ENCODE data around the gene PPP1R12A.

Gene PPP1R12A

DNA sequence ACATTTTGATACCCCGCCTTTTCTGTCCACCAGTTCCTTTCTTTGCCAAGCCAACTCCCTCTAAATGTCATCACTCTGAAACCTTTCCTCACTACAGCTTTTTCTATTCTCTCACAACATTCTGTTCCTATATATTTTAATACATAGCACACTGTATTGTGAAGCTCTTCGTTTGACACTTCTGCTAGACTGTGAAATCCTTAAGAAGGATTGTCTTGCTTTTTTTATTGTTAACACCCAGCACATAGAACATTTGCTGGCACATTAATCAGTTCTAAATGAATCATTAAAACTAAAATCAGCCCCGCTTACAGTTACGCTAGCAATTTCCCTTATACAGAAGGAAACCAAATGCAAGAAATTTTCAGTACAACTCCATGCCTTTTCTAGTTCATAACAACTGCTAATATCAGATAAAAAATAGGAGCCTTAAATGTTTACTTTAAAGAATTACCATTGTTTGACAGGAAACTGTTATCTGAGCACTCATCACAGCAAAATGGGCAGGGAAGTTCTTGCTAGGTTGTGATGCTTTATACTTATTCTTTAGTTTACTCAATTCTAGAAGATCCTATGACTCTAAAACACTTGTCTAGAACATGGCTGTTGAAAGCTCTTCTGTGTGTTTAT is 93.5 kb downstream of the PPP1R12A start:
- DNase-seq, result no peak

DNA sequence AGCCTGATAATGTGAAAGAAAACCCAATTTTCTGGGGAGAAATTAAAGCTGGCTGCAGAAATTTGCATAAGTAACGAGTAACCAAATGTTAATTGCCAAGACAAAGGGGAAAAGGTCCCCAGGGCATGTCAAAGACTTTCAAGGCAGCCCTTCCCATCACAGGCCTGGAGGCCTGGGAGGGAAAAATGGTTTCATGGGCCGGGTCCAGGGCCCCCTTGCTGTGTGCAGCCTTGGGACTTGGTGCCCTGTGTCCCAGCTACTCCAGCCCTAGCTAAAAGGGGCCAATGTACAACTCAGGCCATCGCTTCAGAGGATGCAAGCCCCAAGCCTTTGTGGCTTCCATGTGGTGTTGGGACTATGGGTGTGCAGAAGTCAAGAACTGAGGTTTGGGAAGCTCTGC is 96.5 kb downstream of the PPP1R12A start:
- no peak for DNase-seq

DNA sequence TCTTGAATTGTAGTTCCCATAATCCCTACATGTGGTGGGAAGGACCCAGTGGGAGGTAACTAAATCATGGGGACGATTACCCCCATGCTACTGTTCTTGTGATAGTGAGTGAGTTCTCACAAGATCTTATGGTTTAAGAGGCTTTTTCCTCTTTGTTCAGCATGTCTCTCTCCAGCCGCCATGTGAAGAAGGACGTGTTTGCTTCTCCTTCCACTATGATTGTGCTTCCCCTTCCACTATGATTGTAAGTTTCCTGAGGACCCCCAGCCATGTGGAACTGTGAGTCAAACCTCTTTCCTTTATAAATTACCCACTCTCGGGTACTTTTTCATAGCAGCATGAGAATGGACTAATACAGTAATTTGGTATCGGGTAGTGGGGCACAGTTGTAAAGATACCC is 97.3 kb downstream of the PPP1R12A start:
- no peak for DNase-seq

DNA sequence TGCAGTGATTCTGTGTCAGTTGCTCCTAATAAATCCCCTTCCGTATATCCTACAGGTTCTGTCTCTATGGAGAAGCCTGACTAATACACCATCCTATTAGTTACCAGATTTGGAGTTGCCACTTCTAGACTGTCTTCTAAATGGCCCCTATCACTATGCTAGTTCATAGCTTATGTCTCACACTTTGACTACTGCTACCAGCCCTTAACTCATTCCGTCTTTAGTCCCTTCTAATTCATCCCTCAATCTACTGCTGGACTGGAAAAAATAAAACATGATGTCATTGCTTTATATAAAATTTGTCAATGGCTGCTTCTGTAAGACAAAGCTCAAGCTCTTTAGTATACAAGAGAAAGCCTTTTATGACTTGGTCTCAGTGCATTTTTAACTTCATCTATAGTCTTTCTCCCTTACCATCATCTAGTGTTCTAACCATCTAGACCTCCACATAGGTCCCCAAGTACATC is 99.5 kb downstream of the PPP1R12A start:
- DNase-seq, result no peak

DNA sequence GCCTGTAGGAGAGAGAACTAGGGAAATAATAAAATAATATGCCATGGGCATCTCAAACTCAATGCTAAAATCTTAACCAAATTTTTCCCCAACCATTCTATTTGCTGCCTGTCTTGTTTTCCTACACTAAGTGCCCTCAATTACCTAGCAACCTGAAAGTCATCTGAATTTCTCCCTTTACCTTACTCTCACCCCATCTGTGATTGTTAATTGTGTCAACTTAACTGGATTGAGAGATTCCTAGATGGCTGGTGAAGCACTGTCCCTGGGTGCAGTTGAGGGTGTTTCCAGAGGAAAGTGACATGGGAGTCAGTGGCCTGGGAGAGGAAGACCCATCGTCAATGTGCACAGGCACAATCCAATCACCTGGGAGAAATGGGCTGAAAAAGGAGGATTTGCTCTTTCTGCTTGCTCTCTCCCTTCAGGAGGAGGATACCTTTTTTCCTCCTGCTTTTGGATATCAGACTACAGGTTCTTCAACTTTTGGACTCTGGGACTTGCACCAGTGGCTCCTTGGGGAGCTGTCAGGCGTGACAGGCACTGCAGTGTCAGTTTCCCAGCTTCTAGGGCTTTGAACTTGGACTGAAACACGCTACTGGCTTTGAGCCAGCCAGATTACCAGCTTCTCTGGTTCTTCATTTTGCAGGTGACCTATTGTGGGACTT is 100.1 kb downstream of the PPP1R12A start:
- DNase-seq, result no peak

DNA sequence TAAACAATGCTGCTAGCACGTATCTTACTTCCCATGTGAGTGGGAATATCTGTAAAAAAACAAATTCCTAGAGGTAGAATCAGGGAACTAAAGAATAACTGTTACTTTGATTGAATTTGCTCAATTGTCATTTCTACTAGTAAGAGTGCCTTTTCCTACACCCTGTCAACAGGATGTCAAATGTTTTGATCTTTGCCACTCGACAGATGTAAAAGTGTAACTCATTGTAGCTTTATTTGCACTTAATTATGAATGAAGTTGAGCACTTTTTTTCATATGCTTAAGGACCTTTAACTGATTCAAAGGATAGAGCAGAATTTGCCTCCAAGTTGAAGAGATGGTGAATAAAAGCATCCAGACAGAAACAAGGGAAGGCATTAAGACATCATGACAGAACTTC is 104.5 kb downstream of the PPP1R12A start:
- no peak for DNase-seq

DNA sequence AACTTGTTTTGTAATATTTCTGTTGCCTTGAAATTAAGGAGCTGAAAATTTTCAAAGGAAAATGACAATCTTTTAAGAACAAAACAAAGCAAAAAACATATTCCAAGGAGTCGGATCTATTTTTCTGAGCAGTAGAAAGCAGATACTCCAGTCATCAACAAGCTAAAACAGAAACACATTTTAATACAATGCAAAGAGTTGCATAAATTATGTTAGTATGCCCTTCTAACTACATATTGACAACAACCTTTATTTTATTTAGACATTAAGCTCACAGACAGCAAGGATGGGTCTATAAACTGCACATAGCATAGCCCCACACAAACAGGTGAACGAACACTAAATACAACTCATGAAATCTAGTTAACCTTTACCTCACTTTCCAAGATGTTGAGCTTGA is 106.0 kb downstream of the PPP1R12A start:
- DNase-seq, result no peak

DNA sequence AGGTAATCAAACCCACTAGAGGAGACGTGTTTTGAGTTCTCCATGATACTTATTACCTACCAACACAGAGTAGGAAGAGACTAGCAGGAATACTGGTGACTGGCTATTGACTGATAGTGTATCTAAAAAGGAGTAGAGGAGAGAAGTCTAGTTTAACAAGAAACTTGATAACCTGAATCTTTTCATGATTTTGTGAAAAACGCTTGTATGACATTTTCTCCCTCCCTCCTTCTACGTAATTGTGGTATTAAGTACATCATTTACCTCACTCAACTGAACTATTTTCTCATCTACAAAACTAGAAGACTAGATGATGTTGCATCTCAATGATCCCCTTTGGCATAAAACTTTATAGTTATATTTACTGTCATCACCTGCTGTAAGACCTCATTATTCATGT is 107.4 kb downstream of the PPP1R12A start:
- no peak for DNase-seq

DNA sequence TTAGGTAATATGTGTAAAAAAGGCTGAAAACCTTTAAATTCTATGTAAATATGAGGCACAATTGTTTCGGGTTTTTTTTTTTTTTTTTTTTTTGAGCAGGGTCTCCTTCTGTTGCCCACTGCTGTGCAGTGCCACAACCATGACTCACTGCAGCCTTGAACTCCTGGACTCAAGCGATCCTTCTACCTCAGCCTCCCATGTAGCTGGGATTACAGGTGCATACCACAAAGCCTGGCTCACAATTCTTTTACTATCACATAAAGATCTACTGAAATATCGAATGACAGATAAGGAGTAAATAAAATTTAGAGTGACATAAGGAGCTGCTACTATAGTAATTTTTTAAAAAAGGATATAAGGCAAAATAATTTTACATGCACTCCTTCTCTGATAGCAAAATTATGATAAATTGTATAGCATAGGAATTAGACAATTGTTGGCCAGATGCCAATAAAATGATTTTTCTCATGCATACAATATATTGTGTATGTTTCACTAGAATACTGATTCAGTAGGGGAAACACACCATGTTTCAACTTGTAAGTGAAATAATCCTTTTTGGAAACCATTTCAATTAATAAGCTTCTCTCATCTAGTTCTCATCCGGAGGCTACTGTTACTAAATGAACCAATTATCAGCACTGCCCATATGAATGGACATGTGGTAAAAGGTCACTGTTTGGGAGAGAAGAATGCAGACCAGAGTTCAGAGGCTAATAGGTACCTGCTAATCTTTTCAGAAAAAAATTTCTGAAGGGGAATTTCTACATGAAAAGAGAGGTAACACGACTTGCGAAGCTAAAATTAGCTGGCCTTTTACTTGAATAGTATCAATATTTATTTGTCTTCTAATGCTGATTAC is 108.4 kb downstream of the PPP1R12A start:
- no peak for DNase-seq

DNA sequence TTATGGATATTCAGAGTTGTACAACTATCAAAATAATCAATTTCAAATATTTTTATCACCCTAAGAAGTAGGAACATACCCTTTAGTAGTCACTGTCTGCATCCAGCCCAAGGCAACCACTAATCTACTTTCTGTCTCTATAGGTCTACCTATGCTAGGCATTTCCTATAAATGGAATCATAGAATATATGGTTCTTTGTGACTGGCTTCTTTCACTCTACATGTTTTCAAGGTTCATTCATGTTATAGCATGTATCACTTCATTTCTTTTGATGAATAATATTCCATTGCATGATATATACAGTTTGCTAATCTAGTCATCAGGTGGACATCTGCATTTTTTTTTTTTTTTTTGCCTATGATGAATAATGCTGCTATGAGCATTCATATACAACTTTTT is 112.4 kb downstream of the PPP1R12A start:
- no peak for DNase-seq

DNA sequence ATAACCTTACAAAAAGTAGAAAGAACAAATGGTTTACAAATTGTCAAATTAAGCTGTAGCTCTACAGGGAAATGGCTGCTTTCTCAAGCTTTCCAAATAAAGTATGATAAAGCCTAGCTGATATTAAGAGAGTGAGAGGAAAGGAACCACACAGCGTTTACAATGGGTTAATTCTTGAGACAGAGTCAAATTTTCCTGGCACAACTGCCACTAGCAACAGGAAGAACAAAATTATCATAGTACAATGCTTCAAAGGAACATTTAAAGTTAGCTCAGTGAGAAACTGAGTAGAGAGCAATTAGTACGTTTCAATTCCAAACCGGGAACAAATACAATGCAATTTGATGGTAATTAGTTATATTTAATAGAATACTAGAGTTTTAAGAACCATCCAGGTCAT is 116.0 kb downstream of the PPP1R12A start:
- DNase-seq, result no peak

DNA sequence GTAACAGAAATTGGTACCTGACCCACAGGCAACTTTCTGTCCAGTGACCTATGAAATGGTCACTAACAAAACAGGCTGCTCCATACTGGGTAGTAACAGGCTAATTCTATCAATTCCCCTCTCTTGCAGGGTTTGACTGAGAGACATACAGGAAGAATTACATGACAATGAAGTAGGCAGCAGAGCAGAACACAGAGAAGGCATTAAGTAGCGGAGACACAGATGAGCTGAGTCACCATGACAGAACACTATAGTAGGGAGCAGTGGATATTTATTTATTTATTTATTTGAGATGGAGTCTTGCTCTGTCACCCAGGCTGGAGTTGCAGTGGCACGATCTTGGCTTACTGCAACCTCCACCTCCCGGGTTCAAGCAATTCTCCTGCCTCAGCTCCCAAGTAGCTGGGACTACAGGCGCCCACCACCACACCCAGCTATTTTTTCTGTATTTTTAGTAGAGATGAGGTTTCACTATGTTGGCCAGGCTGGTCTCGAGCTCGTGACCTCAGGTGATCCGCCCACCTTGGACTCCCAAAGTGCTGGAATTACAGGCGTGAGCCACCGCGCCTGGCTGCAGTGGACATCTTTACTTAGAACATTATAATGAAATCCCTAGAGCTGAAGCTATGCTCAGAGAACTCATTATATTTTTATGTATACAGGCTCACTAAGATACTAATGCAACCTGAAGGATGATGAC is 150.4 kb downstream of the PPP1R12A start:
- peak; percentile 49 for DNase-seq

DNA sequence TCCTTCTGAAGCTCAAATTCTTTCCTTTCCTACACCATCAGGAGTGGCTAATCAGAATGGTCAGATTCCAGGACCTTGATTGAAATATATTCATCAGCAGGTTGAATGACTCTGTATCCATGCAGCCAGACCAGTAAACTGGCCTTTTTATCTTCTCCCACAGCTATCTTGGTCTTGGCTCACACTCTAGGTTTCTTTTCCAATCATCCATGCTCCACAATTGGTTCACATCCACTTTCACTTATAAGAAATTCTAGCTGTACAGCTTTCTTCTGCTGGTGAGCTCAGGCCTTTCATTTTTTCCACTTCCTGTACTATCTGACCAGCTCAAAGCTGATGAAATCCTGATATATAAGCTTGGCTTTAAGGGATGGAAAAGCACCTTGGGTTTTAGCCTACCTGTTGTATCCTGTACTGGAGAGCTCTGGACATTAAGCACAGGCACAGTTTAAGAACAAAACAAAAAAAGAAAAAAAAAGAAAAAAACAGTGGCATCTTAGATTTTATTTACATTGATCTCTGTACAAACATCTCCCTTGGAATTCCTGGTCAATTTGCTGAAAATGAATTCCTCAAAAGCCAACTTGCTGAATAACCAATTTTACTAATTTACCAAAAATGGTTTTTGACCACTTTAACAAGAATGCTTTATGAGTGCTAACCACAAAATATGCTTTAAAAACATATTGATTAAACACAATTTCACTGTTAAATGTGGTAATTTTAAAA is 152.6 kb downstream of the PPP1R12A start:
- peak; percentile 62 for DNase-seq

DNA sequence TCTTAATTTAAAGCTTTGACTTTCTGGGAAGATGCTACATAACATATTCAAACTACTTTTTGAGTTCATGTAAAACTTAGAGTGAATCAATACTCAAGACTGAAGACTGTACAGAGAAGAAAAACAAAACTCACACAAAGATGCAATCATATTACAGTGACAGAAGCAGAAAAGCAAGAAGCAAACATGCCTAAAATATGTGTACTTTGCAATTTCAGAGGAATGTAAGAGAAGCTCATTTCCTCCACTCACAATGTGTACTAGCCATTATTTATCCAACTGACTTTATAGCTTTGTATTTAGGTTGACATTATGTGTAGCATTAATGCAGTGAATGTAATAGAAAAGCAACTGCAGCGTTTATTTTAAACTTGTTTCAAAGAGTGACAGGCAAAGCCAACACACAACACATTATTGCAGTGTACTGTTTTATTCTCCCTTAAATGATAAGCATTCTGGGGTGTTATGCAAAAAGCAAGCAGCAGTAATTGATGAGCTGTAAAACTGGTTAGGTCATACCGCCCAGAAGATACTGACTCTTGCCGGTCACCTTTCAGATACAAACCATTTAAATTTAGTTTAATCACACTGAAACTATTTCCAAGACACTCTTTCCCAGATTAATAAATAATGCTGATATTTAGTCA is 156.0 kb downstream of the PPP1R12A start:
- DNase-seq, result no peak

DNA sequence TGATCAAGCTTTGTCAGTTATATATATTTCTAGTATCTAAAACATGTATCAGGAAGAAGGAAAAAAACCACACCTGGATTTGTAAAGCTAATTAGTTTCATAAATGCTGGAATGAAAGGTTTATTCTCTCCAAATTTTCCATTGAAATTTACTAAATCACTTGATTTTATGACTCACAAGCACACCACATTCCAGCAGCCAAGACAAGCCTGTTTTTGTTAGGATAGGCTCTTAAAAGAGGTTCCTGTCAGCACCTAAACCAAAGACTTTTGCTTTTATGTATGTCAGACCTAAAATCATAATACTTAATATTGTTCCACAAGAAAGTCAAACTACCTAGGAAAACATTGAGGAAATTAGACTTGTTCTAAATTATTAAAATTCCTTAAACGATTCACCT is 158.8 kb downstream of the PPP1R12A start:
- peak; percentile 45 for DNase-seq

DNA sequence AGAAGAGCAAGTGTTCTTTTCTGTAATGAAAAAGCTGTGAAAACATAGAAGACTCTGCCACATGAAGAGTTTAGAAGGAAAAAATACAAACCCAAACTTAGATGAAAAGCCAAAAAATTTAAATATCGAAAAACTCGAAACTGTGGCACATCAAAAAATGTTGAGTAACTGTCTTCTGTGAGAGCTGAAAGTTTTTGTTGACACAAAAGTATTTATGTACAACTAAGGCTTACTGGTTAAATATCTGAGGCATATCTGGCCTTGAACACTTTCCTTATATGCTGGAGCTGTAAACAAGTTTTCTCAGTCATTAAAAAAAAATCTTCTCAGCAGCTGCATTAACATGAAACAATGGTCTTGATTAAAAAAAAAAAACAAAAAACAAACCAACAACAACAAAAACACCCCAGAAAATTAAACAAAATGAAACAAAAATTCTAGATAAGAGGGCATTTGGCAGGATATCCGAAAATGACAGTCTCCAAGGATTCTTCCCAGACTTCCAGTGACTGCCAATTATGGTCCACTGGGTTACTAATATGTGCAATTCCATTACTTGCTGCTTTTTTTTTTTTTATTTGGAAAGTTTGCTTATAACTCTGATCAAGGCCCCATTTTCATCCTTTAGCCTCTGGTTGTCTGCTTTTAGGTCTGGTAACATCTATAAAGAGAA is 159.4 kb downstream of the PPP1R12A start:
- DNase-seq, result no peak

DNA sequence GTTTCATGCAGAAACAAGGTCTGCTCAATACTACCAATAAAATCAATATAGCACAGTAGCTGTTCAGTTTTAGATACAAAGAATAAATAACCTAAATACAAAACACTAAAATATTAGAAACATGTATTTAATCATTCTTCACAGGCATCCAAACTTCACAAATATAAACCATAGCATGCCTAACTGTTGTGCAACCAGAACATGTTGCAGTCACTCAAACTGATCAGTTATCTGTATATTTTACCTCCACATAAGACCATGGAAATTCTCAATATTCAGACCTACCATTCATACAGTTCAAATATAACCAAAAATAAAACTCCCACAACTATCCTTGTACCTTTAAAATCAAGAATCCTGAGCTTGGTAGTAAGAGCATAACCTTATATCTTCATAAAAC is 161.0 kb downstream of the PPP1R12A start:
- DNase-seq, result no peak

DNA sequence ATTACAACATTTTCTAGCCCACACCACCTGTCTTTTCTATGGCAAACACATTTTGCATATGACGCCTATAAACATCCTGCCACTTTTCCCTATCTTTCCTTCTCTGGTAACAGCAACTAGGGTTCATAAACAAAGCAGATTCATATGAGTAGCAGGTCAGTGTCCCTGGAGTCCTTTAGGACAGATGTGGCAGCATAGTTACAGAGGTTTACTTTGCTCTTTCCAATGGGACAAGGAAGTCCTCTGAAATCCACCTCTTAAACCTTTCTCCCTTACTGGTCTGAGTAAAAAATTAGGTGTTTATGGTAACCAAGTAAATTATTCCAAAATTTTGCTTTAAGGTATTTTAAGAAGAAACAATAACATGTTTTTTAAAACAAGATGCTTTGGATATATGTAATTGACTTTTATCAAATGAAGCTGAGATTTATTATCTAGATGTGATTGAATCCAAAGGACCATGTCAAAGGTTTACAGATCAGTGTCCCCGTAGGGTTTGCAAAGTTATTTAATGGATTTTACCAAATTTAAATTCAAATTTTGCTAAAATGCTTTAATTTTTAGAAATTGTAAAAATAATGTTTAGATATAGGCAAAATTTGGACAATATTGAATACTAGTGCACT is 164.9 kb downstream of the PPP1R12A start:
- no peak for DNase-seq

DNA sequence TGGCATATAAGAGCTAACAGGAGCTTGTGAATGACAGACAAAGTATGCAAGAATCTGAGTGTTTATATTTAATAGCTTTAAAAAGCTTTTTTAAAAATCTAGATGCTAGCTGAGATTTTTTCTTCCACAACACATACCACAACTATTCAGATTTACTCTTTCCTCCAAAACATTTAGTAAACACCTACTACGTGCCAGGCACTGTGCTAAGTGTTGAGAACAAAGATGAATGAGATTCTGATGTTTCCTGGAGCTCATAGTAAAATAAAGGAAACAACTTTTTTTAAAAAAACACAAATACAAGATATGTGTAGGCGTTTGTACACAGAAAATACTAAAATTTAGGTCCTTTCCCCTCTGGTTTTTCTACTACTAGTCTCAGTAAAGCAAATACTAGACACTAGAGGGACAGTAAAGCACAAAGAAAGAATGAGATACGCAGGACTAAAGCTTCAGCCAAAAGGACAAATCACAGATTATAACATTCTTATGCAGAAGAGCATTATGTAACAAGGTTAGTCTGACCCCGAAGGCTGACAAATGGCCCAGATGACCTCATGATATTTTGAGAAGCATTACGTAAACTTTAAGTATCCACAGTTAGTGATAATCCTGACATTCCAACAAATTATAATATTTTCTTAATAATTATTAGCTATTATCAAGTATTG is 165.6 kb downstream of the PPP1R12A start:
- no peak for DNase-seq
